H1 (cell line): ENCODE results near the gene HIBADH. TPM values are rescaled to one million over a fixed set of nuclear protein-coding genes. Genes with fewer than 3 reads are reported as not detected.

Experiments
- CTCF ChIA-PET: fragments of 300-600 bp; sonication (Branson Sonifier 250); formaldehyde crosslinking; loops from one replicate; lab custom pipeline; 2021; ENCODE audit not compliant: partially characterized antibody; lab: Charles Lee
- POLR2A ChIA-PET: fragments of 300-600 bp; sonication (Branson Sonifier 250); formaldehyde crosslinking; loops from one replicate; lab custom pipeline; 2021; ENCODE audit warnings: inconsistent platforms; ENCODE audit not compliant: partially characterized antibody; lab: Charles Lee
- DNase-seq, 2 experiments: peaks; one replicate each; pipeline versions ENCODE4 v3.0.0 to v3.0.0-alpha.2; 2010 to 2022; ENCODE audit warnings: low spot score in 2 of 2, low read depth in 1 of 2, mixed read lengths in 1 of 2
- FAIRE-seq: peaks from 2 replicates; lab custom pipeline; 2011; peaks lifted over from hg19 to GRCh38; lab: Jason Lieb, UNC
- H2AFZ ChIP-seq: 2 replicates; pipeline ENCODE4 v1.8.1; 2012; ENCODE audit warnings: low read length, inconsistent platforms
- H2AK5ac ChIP-seq: 2 replicates; pipeline ENCODE4 v1.6.1; 2013; ENCODE audit warnings: low read depth, low read length
- H2BK120ac ChIP-seq: replicated peaks from 2 replicates; pipeline ENCODE3; 2013; ENCODE audit warnings: low read depth, low read length, inconsistent platforms
- H2BK12ac ChIP-seq: 2 replicates; pipeline ENCODE4 v1.6.1; 2013; ENCODE audit warnings: low read depth, low read length
- H2BK15ac ChIP-seq: 2 replicates; pipeline ENCODE4 v1.6.1; 2013; ENCODE audit warnings: low read length
- H2BK20ac ChIP-seq: 2 replicates; pipeline ENCODE4 v1.6.1; 2013; ENCODE audit warnings: low read length
- H2BK5ac ChIP-seq: 2 replicates; pipeline ENCODE4 v1.6.1; 2013; ENCODE audit warnings: low read depth, low read length
- H3K14ac ChIP-seq: 2 replicates; pipeline ENCODE4 v1.6.1; 2013; ENCODE audit warnings: inconsistent platforms; ENCODE audit not compliant: insufficient read length
- H3K18ac ChIP-seq: 2 replicates; pipeline ENCODE4 v1.6.1; 2013; ENCODE audit warnings: low read length; ENCODE audit errors: extremely low read depth
- H3K23ac ChIP-seq: 2 replicates; pipeline ENCODE4 v1.6.1; 2013; ENCODE audit warnings: inconsistent platforms; ENCODE audit not compliant: insufficient read length
- H3K23me2 ChIP-seq: 2 replicates; pipeline ENCODE4 v1.6.1; 2013; ENCODE audit warnings: low read depth, low read length
- H3K27ac ChIP-seq: 2 replicates; pipeline ENCODE4 v1.6.1; 2011; ENCODE audit warnings: low read depth, low read length, inconsistent platforms
- H3K27me3 ChIP-seq, 4 experiments: replicated peaks in 1 of 4; 1 replicate in 1 of 4; 2 replicates in 3 of 4; pipeline versions ENCODE4 v1.6.1 to v1.8.1; 2011 to 2013; ENCODE audit warnings: low read length in 3 of 4, mild to moderate bottlenecking in 3 of 4, inconsistent platforms in 2 of 4, mixed read lengths in 2 of 4, moderate library complexity in 1 of 4; ENCODE audit not compliant: control insufficient read depth in 3 of 4, insufficient read depth in 3 of 4; ENCODE audit errors: extremely low read depth in 1 of 4
- H3K36me3 ChIP-seq, 4 experiments: 2 replicates each; pipeline versions ENCODE4 v1.6.1 to v1.8.1; 2011 to 2013; ENCODE audit warnings: mild to moderate bottlenecking in 4 of 4, low read length in 3 of 4, moderate library complexity in 2 of 4, control low read depth in 1 of 4, inconsistent platforms in 1 of 4; ENCODE audit not compliant: insufficient read depth in 4 of 4, control insufficient read depth in 2 of 4
- H3K4ac ChIP-seq: replicated peaks from 2 replicates; pipeline ENCODE3; 2013; ENCODE audit warnings: low read length, low read depth, mixed read lengths, inconsistent platforms; ENCODE audit not compliant: insufficient read length
- H3K4me1 ChIP-seq, 4 experiments: replicated peaks in 1 of 4; 1 replicate in 1 of 4; 2 replicates in 3 of 4; pipeline versions ENCODE4 v1.6.1 to v1.8.1; 2011 to 2013; ENCODE audit warnings: low read length in 3 of 4, inconsistent platforms in 2 of 4, mixed read lengths in 1 of 4; ENCODE audit not compliant: insufficient read depth in 4 of 4, control insufficient read depth in 3 of 4
- H3K4me2 ChIP-seq, 2 experiments: 2 replicates each; pipeline versions ENCODE4 v1.6.1 to v1.8.1; 2011 to 2013; ENCODE audit warnings: low read depth in 2 of 2, low read length in 2 of 2, control low read depth in 1 of 2, inconsistent platforms in 1 of 2, mild to moderate bottlenecking in 1 of 2; ENCODE audit not compliant: insufficient read depth in 1 of 2
- H3K4me3 ChIP-seq, 4 experiments: fragments of 200-600, 300-600 bp in 1 of 4; sonication (generic), shearing (Covaris generic), sonication (Bioruptor Twin) in 1 of 4; 2 replicates each; pipeline versions ENCODE4 v1.5.1 to v1.8.1; 2011 to 2016; ENCODE audit warnings: low read length in 4 of 4, low read depth in 3 of 4, control low read depth in 2 of 4, inconsistent platforms in 2 of 4, mild to moderate bottlenecking in 2 of 4, mixed read lengths in 1 of 4, moderate library complexity in 1 of 4; ENCODE audit not compliant: insufficient read depth in 2 of 4; ENCODE audit errors: extremely low read depth in 1 of 4
- H3K56ac ChIP-seq: replicated peaks from 2 replicates; pipeline ENCODE3; 2013; ENCODE audit warnings: low read depth, mild to moderate bottlenecking, mixed read lengths, low read length, inconsistent platforms; ENCODE audit not compliant: insufficient read length
- H3K79me1 ChIP-seq: 2 replicates; pipeline ENCODE4 v1.6.1; 2013; ENCODE audit warnings: low read depth, low read length, control low read depth
- H3K79me2 ChIP-seq, 2 experiments: 2 replicates each; pipeline versions ENCODE4 v1.6.1 to v1.8.1; 2012 to 2013; ENCODE audit warnings: low read length in 2 of 2, mild to moderate bottlenecking in 2 of 2, inconsistent platforms in 1 of 2; ENCODE audit not compliant: insufficient read depth in 2 of 2, control insufficient read depth in 1 of 2
- H3K9ac ChIP-seq, 4 experiments: replicated peaks in 1 of 4; 1 replicate in 1 of 4; 2 replicates in 3 of 4; pipeline versions ENCODE4 v1.6.1 to v1.8.1; 2011 to 2013; ENCODE audit warnings: low read depth in 3 of 4, low read length in 3 of 4, control low read depth in 2 of 4, mild to moderate bottlenecking in 2 of 4, moderate library complexity in 2 of 4, inconsistent platforms in 1 of 4; ENCODE audit errors: extremely low read depth in 1 of 4
- H3K9me3 ChIP-seq, 2 experiments: 2 replicates each; pipeline versions ENCODE4 v1.6.1 to v1.8.1; 2012 to 2013; ENCODE audit warnings: mild to moderate bottlenecking in 2 of 2, moderate library complexity in 2 of 2, control low read depth in 1 of 2, inconsistent platforms in 1 of 2, low read depth in 1 of 2, low read length in 1 of 2, mixed read lengths in 1 of 2; ENCODE audit not compliant: insufficient read depth in 2 of 2
- H4K20me1 ChIP-seq, 2 experiments: replicated peaks in 1 of 2; 2 replicates each; pipeline versions ENCODE3 to v1.8.1; 2011 to 2013; ENCODE audit warnings: inconsistent platforms in 2 of 2, low read length in 2 of 2, mild to moderate bottlenecking in 1 of 2; ENCODE audit not compliant: insufficient read depth in 2 of 2, control insufficient read depth in 1 of 2
- H4K5ac ChIP-seq: 2 replicates; pipeline ENCODE4 v1.6.1; 2013; ENCODE audit warnings: low read length, low read depth, mixed read lengths, inconsistent platforms; ENCODE audit not compliant: insufficient read length
- H4K8ac ChIP-seq: 2 replicates; pipeline ENCODE4 v1.8.0; 2013; ENCODE audit warnings: mild to moderate bottlenecking, moderate library complexity, low read length, inconsistent platforms; ENCODE audit not compliant: insufficient read depth; ENCODE audit errors: extremely low read depth
- H4K91ac ChIP-seq: replicated peaks from 2 replicates; pipeline ENCODE3; 2013; ENCODE audit warnings: low read length, mixed read lengths, inconsistent platforms; ENCODE audit not compliant: insufficient read length
- BCL11A ChIP-seq, 2 experiments: IDR thresholded peaks; one replicate each; pipeline ENCODE4 v1.6.1; 2011; ENCODE audit warnings: low read depth in 2 of 2, low read length in 2 of 2, mild to moderate bottlenecking in 2 of 2
- CHD2 ChIP-seq: IDR thresholded peaks from 2 replicates; pipeline ENCODE4 v1.6.1; 2012; ENCODE audit warnings: low read length, improper control_type of control experiment
- CREB1 ChIP-seq: IDR thresholded peaks from 2 replicates; pipeline ENCODE4 v1.6.1; 2012; ENCODE audit warnings: inconsistent platforms
- HDAC6 ChIP-seq: IDR thresholded peaks from one replicate; pipeline ENCODE4 v1.7.1; 2012; ENCODE audit warnings: low read depth, mild to moderate bottlenecking, inconsistent platforms, low read length, moderate library complexity
- KDM4A ChIP-seq: IDR thresholded peaks from one replicate; pipeline ENCODE4 v1.7.1; 2012; ENCODE audit warnings: low read depth, mild to moderate bottlenecking, moderate library complexity, low read length, inconsistent platforms; ENCODE audit not compliant: severe bottlenecking
- KDM5A ChIP-seq: fragments of 200-600 bp; IDR thresholded peaks from 2 replicates; pipeline ENCODE4 v1.7.1; 2012; ENCODE audit warnings: mild to moderate bottlenecking, low read length, inconsistent platforms, mixed read lengths
- POLR2AphosphoS5 ChIP-seq: IDR thresholded peaks from 2 replicates; pipeline ENCODE4 v1.6.1; 2011; ENCODE audit warnings: low read depth, low read length
- RFX5 ChIP-seq: IDR thresholded peaks from 2 replicates; pipeline ENCODE4 v1.6.1; 2011; ENCODE audit warnings: low read depth, low read length, improper control_type of control experiment, borderline replicate concordance
- SP4 ChIP-seq: IDR thresholded peaks from 2 replicates; pipeline ENCODE4 v1.6.1; 2012; ENCODE audit warnings: low read length, inconsistent platforms
- TAF7 ChIP-seq: optimal IDR thresholded peaks from 2 replicates; pipeline ENCODE3; 2011; ENCODE audit warnings: low read depth, mild to moderate bottlenecking, inconsistent platforms, low read length, moderate library complexity, borderline replicate concordance
- TCF12 ChIP-seq: IDR thresholded peaks from 2 replicates; pipeline ENCODE4 v1.6.1; 2011; ENCODE audit warnings: low read depth, mild to moderate bottlenecking, low read length
- WGBS, 2 experiments: shearing (Covaris generic) in 1 of 2; methylation state at CpG; one replicate each; pipeline versions ENCODE4 v1.1.6 to v1.1.7; 2013 to 2015; ENCODE audit warnings: low lambda C conversion rate in 2 of 2, mixed read lengths in 2 of 2, inconsistent platforms in 1 of 2, low coverage in 1 of 2, missing lambda C conversion rate in 1 of 2; ENCODE audit not compliant: insufficient replicate concordance in 2 of 2, insufficient coverage in 1 of 2, insufficient read length in 1 of 2; ENCODE audit errors: extremely low coverage in 1 of 2, missing lambda C conversion rate in 1 of 2; 5-methylcytosine and 5-hydroxymethylcytosine counted together
- polyA plus RNA-seq, 7 experiments: library from polyadenylated mRNA; depleted of rRNA in 3 of 7; stranded (reverse) in 5 of 7; unstranded in 2 of 7; fragments of >200 nt in 5 of 7; fragments of 200-250 nt in 2 of 7; gene quantifications; 1 replicate in 5 of 7; 2 replicates in 1 of 7; 4 replicates in 1 of 7; pipeline versions ENCODE4 v1.2.1 to v1.2.3, GENCODE V29; 2011 to 2013; ENCODE audit warnings: missing spikeins in 2 of 7, mixed read lengths in 2 of 7
- total RNA-seq: library from RNA; stranded (reverse); fragmentation: NEBNext Ultra II Directional; extraction: Animal tissue kit (Norgen Biotek cat#: 25700); gene quantifications from 2 replicates; pipeline ENCODE4 v1.2.1, GENCODE V29; 2021
- TF ChIP-seq, protein P1 (sequence below), 3 experiments: IDR thresholded peaks; 1 replicate in 2 of 3; 2 replicates in 1 of 3; pipeline versions ENCODE4 v1.5.1 to v1.6.1; 2011; ENCODE audit warnings: low read length in 3 of 3, mild to moderate bottlenecking in 3 of 3, inconsistent platforms in 2 of 3, low read depth in 1 of 3, moderate library complexity in 1 of 3; ENCODE audit not compliant: insufficient read depth in 1 of 3; ENCODE audit errors: control extremely low read depth in 1 of 3
- TF ChIP-seq, protein P2 (sequence below): IDR thresholded peaks from 2 replicates; pipeline ENCODE4 v1.6.1; 2012; ENCODE audit warnings: inconsistent platforms

Gene HIBADH
- total and polyA plus RNA-seq, 2 of the 8 experiments (the other 6 are each of a cell fraction or from before 2014, with no cell fraction given): 30.1 to 39.5 TPM

DNA sequence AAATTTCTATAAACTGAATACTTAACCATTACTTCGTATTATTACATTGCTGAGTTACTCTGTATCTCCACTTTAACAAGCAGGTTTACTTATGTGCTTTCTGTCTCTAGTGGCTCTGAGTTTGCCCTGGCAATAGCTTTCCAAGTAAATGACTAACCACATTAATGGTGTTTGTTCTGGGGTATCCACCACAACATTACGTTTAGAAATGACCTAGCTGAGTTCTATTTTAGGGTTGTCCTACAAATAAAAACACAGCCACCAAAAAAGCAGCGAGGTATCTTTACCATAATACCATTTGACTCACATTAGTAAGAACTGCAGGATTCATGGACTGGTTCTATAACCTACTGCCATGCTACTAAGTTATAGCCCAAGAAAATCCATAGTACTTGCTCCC is 83.1 kb downstream of the HIBADH start:
- Histone ChIP-seq H3K4ac (no peak overlapping the region), H2BK12ac (no peak overlapping the region), H2BK120ac (no peak overlapping the region), H3K36me3 (no peaks in the 10 kb centered on the region), H2BK20ac (no peak overlapping the region), H3K14ac (no peak overlapping the region), H4K91ac (no peak overlapping the region), H3K4me2 (no peak overlapping the region), H3K18ac (no peak overlapping the region), H4K8ac (no peak overlapping the region), H2BK15ac (no peak overlapping the region), H3K27ac (no peak overlapping the region), H3K27me3 (no peaks in the 10 kb centered on the region), H3K9ac (no peak overlapping the region), H4K20me1 (no peaks in the 10 kb centered on the region), H3K4me3 (no peak overlapping the region), H2AK5ac (no peak overlapping the region), H3K23me2 (no peaks in the 10 kb centered on the region), H3K56ac (no peak overlapping the region), H3K4me1 (peaks cover 0 to 6% (median 1%) of the 10 kb centered on the region in 4 experiments; a peak in 4 of 7 replicates), H3K79me1 (no peaks in the 10 kb centered on the region; the same call in 1 of the 2 replicates), H2BK5ac (no peak overlapping the region), H3K9me3 (no peaks in the 10 kb centered on the region), H4K5ac (no peak overlapping the region), H3K23ac (no peak overlapping the region), H3K79me2 (no peaks in the 10 kb centered on the region), H2AFZ (no peak overlapping the region)
- CTCF ChIA-PET: interaction anchor here (1.0 kb wide), 1 partner anchor 346 kb away, joined by 3 read pairs; no protein-coding TSS in a partner anchor
- WGBS, 2 experiments: 84% methylated on average over 3 of the region's 3 CpGs; no CpG with 5 or more reads in 1 of the 2 experiments
- no peak for DNase-seq
- POLR2A ChIA-PET: no interaction called here
- no peak for FAIRE-seq
- TF ChIP-seq RFX5 (no peak), HDAC6 (no peak), POLR2AphosphoS5 (no peak), SP4 (no peak), TAF7 (no peak), BCL11A (IDR thresholded peaks at IDR 0.05; ENCODE audit: low read depth in 2 of 2, low read length in 2 of 2) (no peak), TCF12 (no peak), KDM4A (no peak), CHD2 (no peak), CREB1 (no peak), KDM5A (no peak)
- TF ChIP-seq, protein P1, sequence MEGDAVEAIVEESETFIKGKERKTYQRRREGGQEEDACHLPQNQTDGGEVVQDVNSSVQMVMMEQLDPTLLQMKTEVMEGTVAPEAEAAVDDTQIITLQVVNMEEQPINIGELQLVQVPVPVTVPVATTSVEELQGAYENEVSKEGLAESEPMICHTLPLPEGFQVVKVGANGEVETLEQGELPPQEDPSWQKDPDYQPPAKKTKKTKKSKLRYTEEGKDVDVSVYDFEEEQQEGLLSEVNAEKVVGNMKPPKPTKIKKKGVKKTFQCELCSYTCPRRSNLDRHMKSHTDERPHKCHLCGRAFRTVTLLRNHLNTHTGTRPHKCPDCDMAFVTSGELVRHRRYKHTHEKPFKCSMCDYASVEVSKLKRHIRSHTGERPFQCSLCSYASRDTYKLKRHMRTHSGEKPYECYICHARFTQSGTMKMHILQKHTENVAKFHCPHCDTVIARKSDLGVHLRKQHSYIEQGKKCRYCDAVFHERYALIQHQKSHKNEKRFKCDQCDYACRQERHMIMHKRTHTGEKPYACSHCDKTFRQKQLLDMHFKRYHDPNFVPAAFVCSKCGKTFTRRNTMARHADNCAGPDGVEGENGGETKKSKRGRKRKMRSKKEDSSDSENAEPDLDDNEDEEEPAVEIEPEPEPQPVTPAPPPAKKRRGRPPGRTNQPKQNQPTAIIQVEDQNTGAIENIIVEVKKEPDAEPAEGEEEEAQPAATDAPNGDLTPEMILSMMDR (IDR thresholded peaks at IDR 0.05; ENCODE audit: control extremely low read depth in 1 of 3, insufficient read depth in 1 of 3, low read depth in 1 of 3, low read length in 3 of 3): no peak
- TF ChIP-seq, protein P2, sequence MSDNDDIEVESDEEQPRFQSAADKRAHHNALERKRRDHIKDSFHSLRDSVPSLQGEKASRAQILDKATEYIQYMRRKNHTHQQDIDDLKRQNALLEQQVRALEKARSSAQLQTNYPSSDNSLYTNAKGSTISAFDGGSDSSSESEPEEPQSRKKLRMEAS: no peak
